Upper lobe of left lung (tissue), 4 donors: ENCODE data around the gene SEC14L2.

Source experiments
- CTCF ChIP-seq, 6 experiments: fragments of 450-650 bp in 4 of 6; fragments of 200-600 bp in 2 of 6; sonication (generic) in 2 of 6; IDR thresholded peaks; one replicate each; pipeline ENCODE4 v1.5.1; 2016 to 2019; ENCODE audit warnings: antibody characterized with exemption in 6 of 6
- POLR2A ChIP-seq, 4 donors: fragments of 450-650 bp; IDR thresholded peaks; one replicate each; pipeline ENCODE4 v1.5.1; 2016 to 2017; ENCODE audit warnings: antibody characterized with exemption in 4 of 4, mild to moderate bottlenecking in 2 of 4
- POLR2AphosphoS5 ChIP-seq, 2 donors: sonication (generic); formaldehyde crosslinking; IDR thresholded peaks; one replicate each; pipeline ENCODE4 v1.5.1; 2017; ENCODE audit warnings: antibody characterized with exemption in 2 of 2

- TF ChIP-seq POLR2AphosphoS5 (IDR thresholded peaks at IDR 0.05) (no peak), CTCF (IDR thresholded peaks at IDR 0.05) (no peak), POLR2A (IDR thresholded peaks at IDR 0.05) (no peak)
Measured at GRCh38 chr22:30432520-30432919, 35.7 kb downstream of the SEC14L2 start.
